ENCODE measurements around the gene MITF.
A peak's percentile ranks its signal among the peaks of the same experiment; 100 is the strongest.

DNA sequence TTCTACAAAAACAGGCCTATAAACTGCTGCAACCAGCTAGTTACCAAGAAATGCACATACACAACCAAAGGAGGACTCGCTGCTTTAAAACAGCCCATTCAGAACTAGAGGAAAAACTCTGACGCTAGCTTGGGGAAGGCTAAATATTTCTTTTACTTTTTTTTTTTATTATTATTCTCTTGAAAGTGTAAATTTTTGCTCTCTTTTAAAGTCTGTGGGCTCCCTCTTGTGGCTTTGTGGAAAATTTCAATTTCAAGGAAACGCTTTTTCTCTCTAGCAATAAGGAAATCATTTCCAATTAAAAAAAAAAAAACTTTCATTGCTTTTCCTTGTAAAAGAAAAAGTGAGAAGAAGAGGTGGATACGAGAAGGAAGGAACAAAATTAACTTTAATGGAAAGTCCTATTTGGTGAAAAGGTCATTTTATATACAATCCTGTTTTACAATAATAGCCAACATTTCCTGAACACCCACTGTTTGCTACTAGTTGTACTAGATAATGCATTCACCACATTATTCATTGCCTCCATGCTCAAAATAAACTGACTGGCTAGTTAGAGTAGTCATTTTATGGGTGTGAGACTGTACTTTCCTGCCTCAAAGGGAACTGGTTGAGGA is 209.1 kb downstream of the MITF start:
- TF ChIP-seq, protein P1, sequence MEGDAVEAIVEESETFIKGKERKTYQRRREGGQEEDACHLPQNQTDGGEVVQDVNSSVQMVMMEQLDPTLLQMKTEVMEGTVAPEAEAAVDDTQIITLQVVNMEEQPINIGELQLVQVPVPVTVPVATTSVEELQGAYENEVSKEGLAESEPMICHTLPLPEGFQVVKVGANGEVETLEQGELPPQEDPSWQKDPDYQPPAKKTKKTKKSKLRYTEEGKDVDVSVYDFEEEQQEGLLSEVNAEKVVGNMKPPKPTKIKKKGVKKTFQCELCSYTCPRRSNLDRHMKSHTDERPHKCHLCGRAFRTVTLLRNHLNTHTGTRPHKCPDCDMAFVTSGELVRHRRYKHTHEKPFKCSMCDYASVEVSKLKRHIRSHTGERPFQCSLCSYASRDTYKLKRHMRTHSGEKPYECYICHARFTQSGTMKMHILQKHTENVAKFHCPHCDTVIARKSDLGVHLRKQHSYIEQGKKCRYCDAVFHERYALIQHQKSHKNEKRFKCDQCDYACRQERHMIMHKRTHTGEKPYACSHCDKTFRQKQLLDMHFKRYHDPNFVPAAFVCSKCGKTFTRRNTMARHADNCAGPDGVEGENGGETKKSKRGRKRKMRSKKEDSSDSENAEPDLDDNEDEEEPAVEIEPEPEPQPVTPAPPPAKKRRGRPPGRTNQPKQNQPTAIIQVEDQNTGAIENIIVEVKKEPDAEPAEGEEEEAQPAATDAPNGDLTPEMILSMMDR (IDR thresholded peaks at IDR 0.05) = peak; percentile 79
- no peak for TF ChIP-seq ZFX (IDR thresholded peaks at IDR 0.05; ENCODE audit: borderline replicate concordance)
